CD14-positive monocyte (primary cell): ENCODE measurements around the gene RPL28. TPM values are rescaled to one million over a fixed set of nuclear protein-coding genes. Genes with fewer than 3 reads are reported as not detected.
A peak's percentile ranks its signal among the peaks of the same experiment; 100 is the strongest.

ENCODE experiments used
- DNase-seq, 3 donors: peaks; one replicate each; pipeline ENCODE4 v3.0.0-alpha.2; 2011 to 2022
- H2AFZ ChIP-seq: 2 replicates; pipeline ENCODE4 v1.6.0; 2012; ENCODE audit warnings: mild to moderate bottlenecking, low read depth, low read length, inconsistent platforms; ENCODE audit not compliant: insufficient read depth, poor library complexity, severe bottlenecking
- H3K27ac ChIP-seq, 2 donors: 1 replicate in 1 of 2; 2 replicates in 1 of 2; pipeline ENCODE4 v1.5.1; 2012 to 2013; ENCODE audit warnings: low read length in 2 of 2, control low read depth in 1 of 2, inconsistent platforms in 1 of 2, low read depth in 1 of 2, mild to moderate bottlenecking in 1 of 2
- H3K27me3 ChIP-seq, 2 donors: one replicate each; pipeline versions ENCODE4 v1.6.0 to v1.6.1; 2011 to 2013; ENCODE audit warnings: low read length in 2 of 2; ENCODE audit not compliant: control insufficient read depth in 2 of 2, insufficient read depth in 2 of 2
- H3K36me3 ChIP-seq, 2 donors: replicated peaks in 1 of 2; 1 replicate in 1 of 2; 2 replicates in 1 of 2; pipeline versions ENCODE4 v1.5.1 to v1.6.1; 2012 to 2013; ENCODE audit warnings: low read length in 2 of 2, control low read depth in 1 of 2, inconsistent platforms in 1 of 2, mild to moderate bottlenecking in 1 of 2; ENCODE audit not compliant: insufficient read depth in 2 of 2, control insufficient read depth in 1 of 2
- H3K4me1 ChIP-seq, 2 donors: 1 replicate in 1 of 2; 2 replicates in 1 of 2; pipeline versions ENCODE4 v1.5.1 to v1.6.1; 2012 to 2013; ENCODE audit warnings: low read length in 2 of 2, control low read depth in 1 of 2, inconsistent platforms in 1 of 2, mild to moderate bottlenecking in 1 of 2, moderate library complexity in 1 of 2; ENCODE audit not compliant: insufficient read depth in 2 of 2, control insufficient read depth in 1 of 2
- H3K4me2 ChIP-seq: replicated peaks from 2 replicates; pipeline ENCODE3; 2012; ENCODE audit warnings: low read length, moderate library complexity, mild to moderate bottlenecking; ENCODE audit not compliant: poor library complexity, severe bottlenecking; ENCODE audit errors: extremely low read depth
- H3K4me3 ChIP-seq, 3 experiments: fragments of 200-600 bp in 1 of 3; sonication (generic) in 1 of 3; replicated peaks in 1 of 3; 1 replicate in 2 of 3; 2 replicates in 1 of 3; pipeline ENCODE4 v1.5.1; 2011 to 2013; ENCODE audit warnings: low read length in 3 of 3, mild to moderate bottlenecking in 3 of 3, control low read depth in 2 of 3, low read depth in 2 of 3, inconsistent platforms in 1 of 3, moderate library complexity in 1 of 3
- H3K79me2 ChIP-seq: 2 replicates; pipeline ENCODE4 v1.6.0; 2012; ENCODE audit warnings: mild to moderate bottlenecking, control low read depth, inconsistent platforms, low read length, moderate library complexity; ENCODE audit not compliant: insufficient read depth
- H3K9ac ChIP-seq: 2 replicates; pipeline ENCODE4 v1.6.0; 2017; ENCODE audit warnings: low read length, mild to moderate bottlenecking; ENCODE audit not compliant: insufficient read depth, poor library complexity, severe bottlenecking
- H3K9me3 ChIP-seq, 2 donors: replicated peaks in 1 of 2; 1 replicate in 1 of 2; 2 replicates in 1 of 2; pipeline versions ENCODE4 v1.5.1 to v1.6.1; 2012 to 2013; ENCODE audit warnings: low read length in 2 of 2, control low read depth in 1 of 2; ENCODE audit not compliant: control insufficient read depth in 1 of 2, insufficient read depth in 1 of 2
- H4K20me1 ChIP-seq: 2 replicates; pipeline ENCODE4 v1.6.0; 2012; ENCODE audit warnings: mild to moderate bottlenecking, low read length, control low read depth, moderate library complexity; ENCODE audit not compliant: insufficient read depth
- H3K27ac Mint-ChIP-seq, 7 donors: one replicate each; pipeline ENCODE4 v1.8.0; 2020; ENCODE audit warnings: mild to moderate bottlenecking in 7 of 7, mixed read lengths in 7 of 7, moderate library complexity in 6 of 7, inconsistent platforms in 2 of 7
- H3K27me3 Mint-ChIP-seq, 3 donors: one replicate each; pipeline ENCODE4 v1.8.0; 2021 to 2022; ENCODE audit warnings: low read depth in 3 of 3, mild to moderate bottlenecking in 3 of 3, mixed read lengths in 3 of 3, moderate library complexity in 3 of 3, inconsistent platforms in 1 of 3
- H3K36me3 Mint-ChIP-seq, 2 donors: one replicate each; pipeline ENCODE4 v1.8.0; 2020; ENCODE audit warnings: mixed read lengths in 2 of 2, inconsistent platforms in 1 of 2, mild to moderate bottlenecking in 1 of 2
- H3K4me1 Mint-ChIP-seq: one replicate; pipeline ENCODE4 v1.8.0; 2020; ENCODE audit warnings: mild to moderate bottlenecking, mixed read lengths
- H3K4me3 Mint-ChIP-seq, 2 donors: one replicate each; pipeline ENCODE4 v1.8.0; 2020; ENCODE audit warnings: mild to moderate bottlenecking in 2 of 2, mixed read lengths in 2 of 2, moderate library complexity in 1 of 2
- H3K9me3 Mint-ChIP-seq, 7 donors: one replicate each; pipeline ENCODE4 v1.8.0; 2020 to 2022; ENCODE audit warnings: mixed read lengths in 7 of 7, mild to moderate bottlenecking in 6 of 7, moderate library complexity in 6 of 7, inconsistent platforms in 2 of 7
- WGBS: methylation state at CpG from one replicate; pipeline ENCODE4 v1.1.5; 2013; ENCODE audit warnings: missing lambda C conversion rate; ENCODE audit not compliant: insufficient coverage; 5-methylcytosine and 5-hydroxymethylcytosine counted together
- intact Hi-C, 2 donors: fragments of 100-400 bp; cut with micrococcal nuclease; formaldehyde crosslinking; loops; one replicate each; pipeline versions ENCODE4 v1.15.0 to v1.15.1; 2023
- polyA plus RNA-seq, 3 donors: library from polyadenylated mRNA; depleted of rRNA in 1 of 3; unstranded in 2 of 3; stranded (reverse) in 1 of 3; fragments of 300-500 nt in 2 of 3; fragments of >200 nt in 1 of 3; fragmentation: Illumina TruSeq in 2 of 3; gene quantifications; 1 replicate in 2 of 3; 2 replicates in 1 of 3; pipeline ENCODE4 v1.2.3, GENCODE V29; 2012 to 2021
- TF ChIP-seq, protein P1 (sequence below): fragments of 200-600 bp; IDR thresholded peaks from one replicate; pipeline ENCODE4 v1.8.0; 2022; ENCODE audit warnings: antibody characterized with exemption, mild to moderate bottlenecking

RPL28 gene
- polyA plus RNA-seq, 3 donors, result 199 to 3,862 (median 208) TPM

DNA sequence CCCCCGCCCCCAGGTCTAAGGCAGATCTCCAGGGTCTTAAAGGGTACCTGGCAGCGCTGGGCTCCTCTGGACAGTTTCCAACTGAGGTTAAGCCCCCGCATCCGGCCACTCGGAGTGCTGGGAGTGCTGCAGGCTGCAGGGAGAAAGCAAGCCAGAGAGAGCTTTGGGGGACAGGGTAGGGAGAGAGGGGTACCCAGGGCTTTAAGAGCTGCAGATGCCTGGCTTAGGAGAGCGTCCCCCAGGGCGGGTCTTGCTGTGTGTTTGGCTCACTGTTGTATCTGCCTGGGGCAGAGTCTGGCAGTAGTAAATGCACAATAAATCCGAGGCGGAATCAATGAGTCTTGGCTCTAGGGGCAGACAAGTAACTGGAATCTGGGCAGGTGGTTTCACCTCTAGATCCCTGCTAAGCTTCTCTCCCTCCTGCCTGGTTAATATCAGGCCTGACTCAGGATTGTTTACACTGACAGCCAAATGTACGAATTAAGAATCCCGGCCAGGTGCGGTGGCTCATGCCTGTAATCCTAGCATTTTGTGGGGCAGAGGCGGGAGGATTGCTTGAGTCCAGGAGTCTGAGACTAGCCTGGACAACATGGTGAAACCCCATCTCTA lies 30.4 kb upstream of the RPL28 start:
- H3K4me2 ChIP-seq, result no peak overlapping the region
- Mint-ChIP-seq H3K36me3 (peaks cover 5 to 8% of the 10 kb centered on the region in 2 donors), H3K4me1 (peaks cover 33% of the 10 kb centered on the region), H3K4me3 (peak overlapping the region in 1 of 2 donors; percentile 68), H3K27ac (no peak overlapping the region), H3K27me3 (peaks cover 57 to 75% (median 57%) of the 10 kb centered on the region in 3 donors), H3K9me3 (peaks cover 0 to 11% (median 8%) of the 10 kb centered on the region in 7 donors)
- H3K36me3 ChIP-seq, result no peaks in the 10 kb centered on the region
- H3K9me3 ChIP-seq, result peaks cover 0 to 9% of the 10 kb centered on the region in 2 donors
- no peak overlapping the region for H2AFZ ChIP-seq
- no peak overlapping the region for H3K4me3 ChIP-seq
- H3K9ac ChIP-seq, result no peak overlapping the region
- WGBS, result 53% methylated on average over 12 of the region's 13 CpGs
- H4K20me1 ChIP-seq, result no peaks in the 10 kb centered on the region
- H3K27ac ChIP-seq, result no peak overlapping the region
- H3K4me1 ChIP-seq, result peaks cover 22 to 28% of the 10 kb centered on the region in 2 donors
- H3K79me2 ChIP-seq, result no peaks in the 10 kb centered on the region
- TF ChIP-seq, protein P1, sequence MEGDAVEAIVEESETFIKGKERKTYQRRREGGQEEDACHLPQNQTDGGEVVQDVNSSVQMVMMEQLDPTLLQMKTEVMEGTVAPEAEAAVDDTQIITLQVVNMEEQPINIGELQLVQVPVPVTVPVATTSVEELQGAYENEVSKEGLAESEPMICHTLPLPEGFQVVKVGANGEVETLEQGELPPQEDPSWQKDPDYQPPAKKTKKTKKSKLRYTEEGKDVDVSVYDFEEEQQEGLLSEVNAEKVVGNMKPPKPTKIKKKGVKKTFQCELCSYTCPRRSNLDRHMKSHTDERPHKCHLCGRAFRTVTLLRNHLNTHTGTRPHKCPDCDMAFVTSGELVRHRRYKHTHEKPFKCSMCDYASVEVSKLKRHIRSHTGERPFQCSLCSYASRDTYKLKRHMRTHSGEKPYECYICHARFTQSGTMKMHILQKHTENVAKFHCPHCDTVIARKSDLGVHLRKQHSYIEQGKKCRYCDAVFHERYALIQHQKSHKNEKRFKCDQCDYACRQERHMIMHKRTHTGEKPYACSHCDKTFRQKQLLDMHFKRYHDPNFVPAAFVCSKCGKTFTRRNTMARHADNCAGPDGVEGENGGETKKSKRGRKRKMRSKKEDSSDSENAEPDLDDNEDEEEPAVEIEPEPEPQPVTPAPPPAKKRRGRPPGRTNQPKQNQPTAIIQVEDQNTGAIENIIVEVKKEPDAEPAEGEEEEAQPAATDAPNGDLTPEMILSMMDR, result no peak
- H3K27me3 ChIP-seq, result peaks cover 13 to 62% of the 10 kb centered on the region in 2 donors
- no peak for DNase-seq
- intact Hi-C loops, result no loop called here

DNA sequence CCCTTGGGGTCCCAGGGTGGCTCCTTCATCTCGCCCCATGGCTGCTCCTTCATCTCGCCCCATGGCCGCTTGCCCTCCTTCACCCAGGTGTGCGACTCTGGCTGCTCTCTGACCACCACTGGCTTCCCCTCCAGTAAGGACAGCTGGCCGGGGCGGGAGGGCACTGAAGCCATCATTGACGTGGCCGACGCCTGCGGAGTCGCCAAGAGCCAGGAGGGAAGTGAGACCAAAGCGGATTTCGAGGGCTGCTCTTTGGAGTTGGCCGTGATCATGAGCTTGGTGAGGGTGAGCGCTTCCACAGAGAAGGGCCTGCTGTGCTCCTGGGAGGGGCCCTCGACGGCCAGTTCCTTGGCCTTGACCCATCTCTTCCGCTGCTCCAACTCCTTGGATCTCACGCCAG lies 27.2 kb upstream of the RPL28 start:
- H3K27me3 ChIP-seq, result peaks cover 7 to 39% of the 10 kb centered on the region in 2 donors

More for the DNA sequence above, 27.2 kb upstream of the RPL28 start:
- Histone ChIP-seq H3K79me2 (no peaks in the 10 kb centered on the region), H3K4me3 (no peak overlapping the region), H3K27ac (no peak overlapping the region), H3K4me2 (no peak overlapping the region), H4K20me1 (no peaks in the 10 kb centered on the region), H3K4me1 (peaks cover 10 to 12% of the 10 kb centered on the region in 2 donors), H3K36me3 (no peaks in the 10 kb centered on the region), H3K9me3 (peaks cover 0 to under 1% of the 10 kb centered on the region in 2 donors), H2AFZ (no peak overlapping the region), H3K9ac (no peak overlapping the region)
- WGBS, result 91% methylated on average over 19 of the region's 19 CpGs
- Mint-ChIP-seq H3K27ac (no peak overlapping the region), H3K4me1 (peaks cover 6% of the 10 kb centered on the region), H3K27me3 (peaks cover 31 to 51% (median 37%) of the 10 kb centered on the region in 3 donors), H3K36me3 (no peaks in the 10 kb centered on the region), H3K4me3 (no peak overlapping the region), H3K9me3 (peaks cover 0 to 4% (median 3%) of the 10 kb centered on the region in 7 donors)
- TF ChIP-seq, protein P1, result no peak
- DNase-seq, result no peak
- intact Hi-C loops, result no loop called here
